MCF 10A (cell line): ENCODE results near the gene BAZ2A. TPM values are rescaled to one million over a fixed set of nuclear protein-coding genes. Genes with fewer than 3 reads are reported as not detected.

Experiments used
- BruUV-seq: library from RNA; stranded (reverse); fragments of 400-500 nt; replicated peaks from 2 replicates; lab custom pipeline; 2021; lab: Mats Ljungman, UMichigan
- CTCF ChIA-PET: fragments of 300-600 bp; sonication (Branson Sonifier 250); formaldehyde crosslinking; extraction: SDS; loops from one replicate; lab custom pipeline; 2021; ENCODE audit warnings: antibody characterized with exemption, inconsistent platforms; lab: Yijun Ruan, JAX
- POLR2A ChIA-PET: fragments of 300-600, 350-650 bp; sonication (Branson Sonifier 250); formaldehyde crosslinking; extraction: SDS; loops from one replicate; lab custom pipeline; 2020; ENCODE audit warnings: antibody characterized with exemption, inconsistent platforms; lab: Yijun Ruan, JAX
- DNase-seq: peaks from one replicate; pipeline ENCODE4 v3.0.0-alpha.2; 2018; ENCODE audit not compliant: unreplicated experiment
- H3K27ac Mint-ChIP-seq: one replicate; pipeline ENCODE4 v1.8.0; 2022; ENCODE audit warnings: mild to moderate bottlenecking, low read depth, mixed read lengths; ENCODE audit not compliant: unreplicated experiment
- H3K27me3 Mint-ChIP-seq: one replicate; pipeline ENCODE4 v1.8.0; 2022; ENCODE audit warnings: mixed read lengths; ENCODE audit not compliant: insufficient read depth, unreplicated experiment
- H3K36me3 Mint-ChIP-seq: one replicate; pipeline ENCODE4 v1.8.0; 2022; ENCODE audit warnings: mild to moderate bottlenecking, moderate library complexity, mixed read lengths; ENCODE audit not compliant: insufficient read depth, unreplicated experiment
- H3K4me1 Mint-ChIP-seq: one replicate; pipeline ENCODE4 v1.8.0; 2022; ENCODE audit warnings: mixed read lengths; ENCODE audit not compliant: insufficient read depth, unreplicated experiment
- H3K4me3 Mint-ChIP-seq: one replicate; pipeline ENCODE4 v1.8.0; 2022; ENCODE audit warnings: mild to moderate bottlenecking, moderate library complexity, mixed read lengths; ENCODE audit not compliant: unreplicated experiment
- H3K9me3 Mint-ChIP-seq: one replicate; pipeline ENCODE4 v1.8.0; 2022; ENCODE audit warnings: mixed read lengths; ENCODE audit not compliant: unreplicated experiment
- intact Hi-C: fragments of 100-400 bp; cut with micrococcal nuclease; formaldehyde crosslinking; loops from 2 replicates; pipeline ENCODE4 v1.14.1; 2022
- total RNA-seq: library from RNA; stranded (reverse); gene quantifications from 2 replicates; pipeline ENCODE4 v1.2.3, GENCODE V29; 2022
- TF ChIP-seq, protein P1 (sequence below): fragments of 200-600 bp; IDR thresholded peaks from one replicate; pipeline ENCODE4 v1.8.0; 2022; ENCODE audit warnings: antibody characterized with exemption, mild to moderate bottlenecking; ENCODE audit not compliant: unreplicated experiment

BAZ2A gene
- total RNA-seq, 1 experiment from 2014 or later: 87.3 TPM

DNA sequence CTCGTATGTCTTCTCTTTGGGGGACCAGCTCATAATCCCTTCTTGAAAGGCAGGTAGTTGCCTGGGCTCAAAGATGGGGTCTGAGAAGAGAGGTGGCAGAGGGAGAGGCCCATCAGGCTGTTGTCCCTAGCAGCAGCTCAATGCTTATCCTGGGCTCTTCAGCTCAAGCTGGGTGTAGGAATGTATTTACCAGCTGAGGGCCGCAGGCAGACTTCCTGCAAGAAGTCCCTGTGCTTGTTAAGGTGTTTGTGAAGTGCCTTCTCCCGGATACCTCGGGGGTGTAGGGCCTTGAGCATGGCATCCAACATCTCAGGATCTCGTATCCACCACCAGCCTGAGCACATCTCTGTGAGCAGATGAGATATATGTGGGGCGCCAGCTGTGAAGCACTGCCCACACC, 29.4 kb downstream of the BAZ2A start:
- Mint-ChIP-seq H3K4me1 (no peaks in the 10 kb centered on the region), H3K27me3 (no peaks in the 10 kb centered on the region), H3K9me3 (no peaks in the 10 kb centered on the region), H3K4me3 (no peak overlapping the region), H3K36me3 (peaks cover 95% of the 10 kb centered on the region), H3K27ac (no peak overlapping the region)
- no TSS peak for BruUV-seq
- POLR2A ChIA-PET: interaction anchor here (0.6 to 1.3 kb wide), 4 partner anchors 11 to 45 kb away, joined by 3 to 11 read pairs (median 4); no protein-coding TSS in a partner anchor
- TF ChIP-seq, protein P1, sequence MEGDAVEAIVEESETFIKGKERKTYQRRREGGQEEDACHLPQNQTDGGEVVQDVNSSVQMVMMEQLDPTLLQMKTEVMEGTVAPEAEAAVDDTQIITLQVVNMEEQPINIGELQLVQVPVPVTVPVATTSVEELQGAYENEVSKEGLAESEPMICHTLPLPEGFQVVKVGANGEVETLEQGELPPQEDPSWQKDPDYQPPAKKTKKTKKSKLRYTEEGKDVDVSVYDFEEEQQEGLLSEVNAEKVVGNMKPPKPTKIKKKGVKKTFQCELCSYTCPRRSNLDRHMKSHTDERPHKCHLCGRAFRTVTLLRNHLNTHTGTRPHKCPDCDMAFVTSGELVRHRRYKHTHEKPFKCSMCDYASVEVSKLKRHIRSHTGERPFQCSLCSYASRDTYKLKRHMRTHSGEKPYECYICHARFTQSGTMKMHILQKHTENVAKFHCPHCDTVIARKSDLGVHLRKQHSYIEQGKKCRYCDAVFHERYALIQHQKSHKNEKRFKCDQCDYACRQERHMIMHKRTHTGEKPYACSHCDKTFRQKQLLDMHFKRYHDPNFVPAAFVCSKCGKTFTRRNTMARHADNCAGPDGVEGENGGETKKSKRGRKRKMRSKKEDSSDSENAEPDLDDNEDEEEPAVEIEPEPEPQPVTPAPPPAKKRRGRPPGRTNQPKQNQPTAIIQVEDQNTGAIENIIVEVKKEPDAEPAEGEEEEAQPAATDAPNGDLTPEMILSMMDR: no peak
- intact Hi-C loops: no loop called here
- CTCF ChIA-PET: interaction anchor here (0.7 to 4.6 kb wide), 8 partner anchors 7 to 87 kb away, joined by 3 to 32 read pairs (median 4); partner anchors contain the start of gene BAZ2A
- DNase-seq: no peak

DNA sequence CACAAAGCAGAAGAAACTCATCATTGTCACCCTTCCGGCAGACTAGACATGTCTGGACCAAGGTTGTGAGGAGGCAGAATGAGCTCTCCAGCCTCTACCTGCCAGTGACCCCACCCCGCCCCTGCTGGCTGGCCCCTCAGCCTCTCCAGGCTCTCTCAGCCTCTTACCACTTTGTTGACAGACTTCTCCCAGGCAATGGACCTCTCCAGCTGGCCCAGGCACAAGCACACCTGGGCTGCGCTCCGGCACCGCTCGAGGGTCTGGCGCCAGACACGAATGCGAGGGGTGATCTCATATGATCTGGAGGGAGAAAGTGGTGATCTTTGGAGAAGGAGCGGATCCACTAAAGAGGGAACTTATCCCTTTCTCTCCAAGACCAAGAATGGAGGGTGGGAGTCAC, 30.3 kb downstream of the BAZ2A start:
- H3K36me3 Mint-ChIP-seq: peaks cover 92% of the 10 kb centered on the region
- POLR2A ChIA-PET: interaction anchor here (0.6 to 1.2 kb wide), 2 partner anchors 10 to 333 kb away, joined by 3 to 4 read pairs; no protein-coding TSS in a partner anchor
- intact Hi-C loops: no loop called here
- H3K9me3 Mint-ChIP-seq: no peaks in the 10 kb centered on the region
- CTCF ChIA-PET: interaction anchor here (0.7 to 4.6 kb wide), 3 partner anchors 27 to 36 kb away, joined by 4 to 32 read pairs (median 12); partner anchors contain the start of gene BAZ2A
- H3K27ac Mint-ChIP-seq: no peak overlapping the region
- BruUV-seq: no TSS peak
- no peaks in the 10 kb centered on the region for H3K4me1 Mint-ChIP-seq
- no peak overlapping the region for H3K4me3 Mint-ChIP-seq
- no peaks in the 10 kb centered on the region for H3K27me3 Mint-ChIP-seq
- TF ChIP-seq, protein P1: no peak
- DNase-seq: no peak

DNA sequence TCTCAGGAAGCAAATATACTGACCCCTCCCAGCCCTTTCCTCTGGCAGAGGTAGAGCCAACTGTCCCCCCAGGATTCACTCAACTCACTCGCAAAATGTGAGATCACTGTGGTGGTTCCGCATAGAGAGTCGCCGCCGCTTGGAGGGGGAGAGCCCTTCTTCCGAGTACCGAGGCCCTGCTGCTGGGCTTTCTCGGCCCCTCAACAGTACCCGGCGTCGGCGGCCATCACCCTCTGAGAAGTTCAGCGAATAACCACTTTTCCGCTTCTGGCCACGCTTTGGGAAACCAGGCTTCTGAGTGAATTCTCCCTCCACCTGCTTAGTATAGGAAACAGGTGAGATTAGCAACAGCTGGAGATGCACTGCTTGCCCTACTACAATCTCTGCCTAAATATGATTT, 31.1 kb downstream of the BAZ2A start:
- CTCF ChIA-PET: interaction anchor here (0.7 to 4.6 kb wide), 2 partner anchors 27 to 37 kb away, joined by 4 to 32 read pairs; no protein-coding TSS in a partner anchor
- no TSS peak for BruUV-seq
- intact Hi-C loops: no loop called here

DNA sequence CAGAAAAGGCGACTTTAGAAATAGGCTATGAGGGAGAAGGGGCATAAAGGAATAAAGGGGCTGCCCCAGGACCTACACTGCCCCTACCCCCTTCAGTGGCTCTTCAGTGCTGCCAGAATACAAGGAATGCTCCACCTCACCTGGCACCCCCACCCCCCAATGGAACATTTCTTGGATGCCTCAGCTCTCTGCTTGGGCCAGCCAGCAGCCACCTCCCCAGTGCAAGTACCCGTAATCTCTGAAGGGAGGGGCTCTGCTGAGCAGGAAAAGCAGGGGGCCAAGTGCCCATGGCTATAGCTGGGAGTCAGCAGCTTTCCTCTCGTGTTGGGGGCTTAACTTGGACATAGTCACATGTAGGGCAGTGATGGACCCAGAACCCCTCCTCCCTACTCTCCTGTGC, 33.3 kb downstream of the BAZ2A start:
- H3K27ac Mint-ChIP-seq: peak overlapping the region; percentile 52
- no peak overlapping the region for H3K4me3 Mint-ChIP-seq
- no TSS peak for BruUV-seq
- no peak for DNase-seq
- H3K36me3 Mint-ChIP-seq: peaks cover 73% of the 10 kb centered on the region
- H3K9me3 Mint-ChIP-seq: no peaks in the 10 kb centered on the region
- intact Hi-C loops: no loop called here
- TF ChIP-seq, protein P1: no peak
- ChIA-PET CTCF (interaction anchor here (1.4 kb wide), 1 partner anchor 40 kb away, joined by 5 read pairs; no protein-coding TSS in a partner anchor), POLR2A (interaction anchor here (0.6 to 1.0 kb wide), 2 partner anchors 93 to 375 kb away, joined by 3 read pairs; partner anchors contain the start of gene RNF41)
- H3K27me3 Mint-ChIP-seq: no peaks in the 10 kb centered on the region
- H3K4me1 Mint-ChIP-seq: peaks cover 10% of the 10 kb centered on the region

More for the DNA sequence above, 31.1 kb downstream of the BAZ2A start:
- Mint-ChIP-seq H3K9me3 (no peaks in the 10 kb centered on the region), H3K27me3 (no peaks in the 10 kb centered on the region), H3K4me1 (peaks cover 6% of the 10 kb centered on the region), H3K36me3 (peaks cover 92% of the 10 kb centered on the region), H3K27ac (no peak overlapping the region), H3K4me3 (no peak overlapping the region)
- TF ChIP-seq, protein P1: no peak
- no peak for DNase-seq
- POLR2A ChIA-PET: no interaction called here
